PC-3 (cell line): ENCODE measurements around the gene LMAN2. TPM values are rescaled to one million over a fixed set of nuclear protein-coding genes. Genes with fewer than 3 reads are reported as not detected.

Experiments
- ATAC-seq: fragments of 200-7000 bp; cut with Tn5 transposase; 2 replicates; pipeline ENCODE4 v1.9.1; 2020; ENCODE audit warnings: mild to moderate bottlenecking, moderate library complexity
- BruUV-seq: library from RNA; stranded (reverse); fragments of 400-500 nt; replicated peaks from 2 replicates; lab custom pipeline; 2021; lab: Mats Ljungman, UMichigan
- CTCF ChIA-PET: fragments of 300-600 bp; sonication (Branson Sonifier 250); formaldehyde crosslinking; loops from one replicate; lab custom pipeline; 2022; ENCODE audit warnings: antibody characterized with exemption; lab: Charles Lee
- POLR2A ChIA-PET: fragments of 300-600 bp; sonication (Branson Sonifier 250); formaldehyde crosslinking; loops from one replicate; lab custom pipeline; 2022; ENCODE audit warnings: antibody characterized with exemption; ENCODE audit not compliant: unreplicated experiment; lab: Charles Lee
- DNase-seq: peaks from one replicate; pipeline ENCODE4 v3.0.0-alpha.2; 2015
- H2AFZ ChIP-seq: fragments of 300-600 bp; sonication (generic); 2 replicates; pipeline ENCODE4 v1.6.0; 2016; ENCODE audit warnings: antibody characterized with exemption, low read length
- H3F3A ChIP-seq: fragments of 300-600 bp; sonication (generic); one replicate; pipeline ENCODE4 v1.6.0; 2017; ENCODE audit warnings: antibody characterized with exemption, low read length, control low read depth, mild to moderate bottlenecking; ENCODE audit not compliant: unreplicated experiment
- H3K27ac ChIP-seq: fragments of 300-600 bp; sonication (generic); 2 replicates; pipeline ENCODE4 v1.5.1; 2016; ENCODE audit warnings: mild to moderate bottlenecking, low read length
- H3K27me3 ChIP-seq: fragments of 300-600 bp; sonication (generic); 2 replicates; pipeline ENCODE4 v1.6.1; 2016; ENCODE audit warnings: low read length, mixed read lengths
- H3K36me3 ChIP-seq: fragments of 300-600 bp; sonication (generic); 2 replicates; pipeline ENCODE4 v1.6.1; 2016; ENCODE audit warnings: low read depth, mixed run types, low read length, mixed read lengths
- H3K4me1 ChIP-seq: fragments of 300-600 bp; sonication (generic); 2 replicates; pipeline ENCODE4 v1.5.1; 2016; ENCODE audit warnings: low read length; ENCODE audit not compliant: insufficient read depth
- H3K4me2 ChIP-seq: fragments of 300-600 bp; sonication (generic); 2 replicates; pipeline ENCODE4 v1.6.0; 2016; ENCODE audit warnings: low read length
- H3K4me3 ChIP-seq: fragments of 300-600 bp; sonication (generic); 2 replicates; pipeline ENCODE4 v1.5.1; 2016; ENCODE audit warnings: mild to moderate bottlenecking, low read length, mixed read lengths
- H3K79me2 ChIP-seq: fragments of 300-600 bp; sonication (generic); 2 replicates; pipeline ENCODE4 v1.6.1; 2017; ENCODE audit warnings: low read length, mixed read lengths
- H3K9ac ChIP-seq: fragments of 300-600 bp; sonication (generic); 2 replicates; pipeline ENCODE4 v1.6.0; 2016; ENCODE audit warnings: mild to moderate bottlenecking, low read length
- H3K9me2 ChIP-seq: fragments of 300-600 bp; sonication (generic); replicated peaks from 2 replicates; pipeline ENCODE4 v1.6.1; 2016; ENCODE audit warnings: mixed run types, low read length, mixed read lengths
- H3K9me3 ChIP-seq: fragments of 300-600 bp; sonication (generic); 2 replicates; pipeline ENCODE4 v1.6.1; 2016; ENCODE audit warnings: low read length, mixed read lengths
- H4K20me1 ChIP-seq: fragments of 300-600 bp; sonication (generic); 2 replicates; pipeline ENCODE4 v1.6.1; 2016; ENCODE audit warnings: low read length, mixed read lengths
- EZH2 ChIP-seq: fragments of 300-600 bp; sonication (generic); IDR thresholded peaks from one replicate; pipeline ENCODE4 v1.6.1; 2017; ENCODE audit warnings: antibody characterized with exemption, mild to moderate bottlenecking, low read length; ENCODE audit not compliant: unreplicated experiment
- EZH2phosphoT487 ChIP-seq: fragments of 300-600 bp; sonication (generic); IDR thresholded peaks from 2 replicates; pipeline ENCODE4 v1.6.1; 2018; ENCODE audit warnings: mild to moderate bottlenecking, antibody characterized with exemption, low read length, borderline replicate concordance
- intact Hi-C: fragments of 100-400 bp; cut with micrococcal nuclease; formaldehyde crosslinking; loops from 2 replicates; pipeline ENCODE4 v1.9.0; 2023
- total RNA-seq: library from RNA; depleted of rRNA; stranded (reverse); fragments of >200 nt; gene quantifications from 2 replicates; pipeline ENCODE4 v1.2.3, GENCODE V29; 2014
- TF ChIP-seq, protein P1 (sequence below): fragments of 300-600 bp; sonication (generic); conservative IDR thresholded peaks from 2 replicates; pipeline ENCODE4 v1.5.1; 2017; ENCODE audit warnings: antibody characterized with exemption, low read depth, mild to moderate bottlenecking, low read length

Gene LMAN2
- total RNA-seq, 1 experiment from 2014 or later = 310 TPM

DNA sequence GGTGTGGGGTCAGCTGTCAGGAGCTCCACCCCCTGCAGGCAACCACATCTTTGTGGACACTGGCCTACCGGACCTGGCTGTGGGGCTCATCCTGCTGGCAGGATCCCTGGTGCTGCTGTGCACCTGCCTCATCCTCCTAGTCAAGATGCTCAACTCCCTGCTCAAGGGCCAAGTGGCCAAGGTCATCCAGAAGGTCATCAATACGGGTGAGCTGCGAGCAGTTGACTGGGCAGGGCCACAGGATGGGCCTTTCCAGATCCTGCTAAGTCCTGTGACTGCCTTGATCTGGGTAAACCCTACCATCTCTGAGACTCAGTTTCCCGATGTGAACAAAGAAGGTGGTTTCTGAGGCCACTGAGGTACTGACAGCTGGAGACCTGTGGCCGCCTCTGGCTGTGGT lies 42.5 kb upstream of the LMAN2 start:
- POLR2A ChIA-PET = no interaction called here

DNA sequence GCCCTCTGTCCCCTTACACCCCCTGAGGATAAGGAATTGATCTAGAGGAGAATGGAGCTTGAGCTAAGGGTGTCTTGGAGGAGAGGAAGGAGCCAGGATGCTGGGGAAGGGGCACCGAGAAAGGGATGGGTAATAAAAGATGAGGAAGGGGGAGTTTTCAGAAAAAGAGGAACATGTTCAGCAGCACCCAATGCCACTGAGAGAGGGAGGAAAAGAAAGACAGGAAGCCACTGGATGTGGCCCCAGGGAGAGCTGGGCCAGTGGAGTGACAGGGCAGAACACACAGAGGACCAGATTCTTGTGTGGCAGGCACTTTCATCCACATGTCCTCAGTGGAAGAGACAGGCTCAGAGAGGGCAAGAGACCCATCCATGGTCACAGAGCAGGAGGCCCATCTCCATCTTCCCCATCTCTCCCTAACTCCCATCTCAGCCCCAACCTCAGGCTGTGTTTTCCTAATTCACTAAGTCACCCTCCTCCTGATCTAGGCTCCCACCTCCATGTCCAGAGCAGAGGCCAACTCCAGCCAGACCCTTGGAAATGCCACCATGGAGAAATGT lies 41.8 kb upstream of the LMAN2 start:
- ChIA-PET CTCF (no interaction called here), POLR2A (no interaction called here)
- BruUV-seq = no TSS peak
- Histone ChIP-seq H3K27me3 (no peaks in the 10 kb centered on the region), H3K9ac (no peak overlapping the region), H3F3A (no peaks in the 10 kb centered on the region), H3K79me2 (no peaks in the 10 kb centered on the region), H3K4me3 (no peak overlapping the region), H2AFZ (no peak overlapping the region), H3K4me2 (no peak overlapping the region), H4K20me1 (no peaks in the 10 kb centered on the region), H3K9me3 (no peaks in the 10 kb centered on the region), H3K36me3 (no peaks in the 10 kb centered on the region), H3K27ac (no peak overlapping the region), H3K4me1 (peaks cover 24% of the 10 kb centered on the region), H3K9me2 (no peaks in the 10 kb centered on the region)
- no peak for DNase-seq
- ATAC-seq = no peak
- intact Hi-C loops = no loop called here
- no peak for TF ChIP-seq EZH2
- TF ChIP-seq, protein P1, sequence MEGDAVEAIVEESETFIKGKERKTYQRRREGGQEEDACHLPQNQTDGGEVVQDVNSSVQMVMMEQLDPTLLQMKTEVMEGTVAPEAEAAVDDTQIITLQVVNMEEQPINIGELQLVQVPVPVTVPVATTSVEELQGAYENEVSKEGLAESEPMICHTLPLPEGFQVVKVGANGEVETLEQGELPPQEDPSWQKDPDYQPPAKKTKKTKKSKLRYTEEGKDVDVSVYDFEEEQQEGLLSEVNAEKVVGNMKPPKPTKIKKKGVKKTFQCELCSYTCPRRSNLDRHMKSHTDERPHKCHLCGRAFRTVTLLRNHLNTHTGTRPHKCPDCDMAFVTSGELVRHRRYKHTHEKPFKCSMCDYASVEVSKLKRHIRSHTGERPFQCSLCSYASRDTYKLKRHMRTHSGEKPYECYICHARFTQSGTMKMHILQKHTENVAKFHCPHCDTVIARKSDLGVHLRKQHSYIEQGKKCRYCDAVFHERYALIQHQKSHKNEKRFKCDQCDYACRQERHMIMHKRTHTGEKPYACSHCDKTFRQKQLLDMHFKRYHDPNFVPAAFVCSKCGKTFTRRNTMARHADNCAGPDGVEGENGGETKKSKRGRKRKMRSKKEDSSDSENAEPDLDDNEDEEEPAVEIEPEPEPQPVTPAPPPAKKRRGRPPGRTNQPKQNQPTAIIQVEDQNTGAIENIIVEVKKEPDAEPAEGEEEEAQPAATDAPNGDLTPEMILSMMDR = no peak
- no peak for TF ChIP-seq EZH2phosphoT487

More for the DNA sequence above, 42.5 kb upstream of the LMAN2 start:
- Histone ChIP-seq H3K4me2 (no peak overlapping the region), H3K9me3 (no peaks in the 10 kb centered on the region), H3K27me3 (no peaks in the 10 kb centered on the region), H3F3A (no peaks in the 10 kb centered on the region), H3K4me3 (no peak overlapping the region), H3K9me2 (no peaks in the 10 kb centered on the region), H2AFZ (no peak overlapping the region), H3K36me3 (no peaks in the 10 kb centered on the region), H3K4me1 (peaks cover 17% of the 10 kb centered on the region), H3K9ac (no peak overlapping the region), H4K20me1 (no peaks in the 10 kb centered on the region), H3K27ac (no peak overlapping the region), H3K79me2 (no peaks in the 10 kb centered on the region)
- intact Hi-C loops = no loop called here
- no TSS peak for BruUV-seq
- CTCF ChIA-PET = no interaction called here
- TF ChIP-seq, protein P1 = no peak
- TF ChIP-seq EZH2 (no peak), EZH2phosphoT487 (no peak)
- ATAC-seq = no peak
- no peak for DNase-seq

DNA sequence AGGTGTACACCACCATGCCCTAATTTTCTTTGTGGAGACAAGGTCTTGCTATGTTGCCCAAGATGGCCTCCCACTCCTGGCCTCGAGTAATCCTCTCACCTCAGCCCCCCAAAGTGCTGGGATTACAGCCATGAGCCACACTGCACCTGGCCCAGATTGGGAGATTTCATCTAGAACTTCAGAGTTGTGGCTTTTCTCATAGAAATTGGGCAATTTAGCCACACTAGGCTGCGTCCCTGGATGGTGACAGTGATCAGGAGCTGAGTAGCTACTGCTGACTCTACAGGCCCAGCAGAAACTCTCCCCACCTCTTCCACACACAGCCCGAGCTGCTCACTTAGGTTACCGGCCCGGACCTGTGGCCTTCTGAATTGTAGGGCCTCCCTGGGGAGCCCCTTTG lies 41.3 kb upstream of the LMAN2 start:
- Histone ChIP-seq H3K9ac (no peak overlapping the region), H3F3A (no peaks in the 10 kb centered on the region), H2AFZ (no peak overlapping the region), H3K27me3 (no peaks in the 10 kb centered on the region), H3K9me3 (no peaks in the 10 kb centered on the region), H4K20me1 (no peaks in the 10 kb centered on the region), H3K79me2 (no peaks in the 10 kb centered on the region), H3K4me3 (no peak overlapping the region), H3K4me1 (peaks cover 27% of the 10 kb centered on the region), H3K27ac (no peak overlapping the region), H3K9me2 (no peaks in the 10 kb centered on the region), H3K4me2 (no peak overlapping the region), H3K36me3 (no peaks in the 10 kb centered on the region)
- BruUV-seq = no TSS peak
- POLR2A ChIA-PET = no interaction called here
- TF ChIP-seq EZH2 = no peak
- TF ChIP-seq, protein P1 = no peak
- TF ChIP-seq EZH2phosphoT487 = no peak
- ATAC-seq (no peak), DNase-seq (no peak)
- intact Hi-C loops = no loop called here
- CTCF ChIA-PET = no interaction called here
